Activated T-helper 2 cell treated with anti-CD3 and anti-CD28 coated beads, Interferon-gamma antibody, Interleukin-2, Interleukin-4, amounts not matched to agents 10 μg/mL and 5 μg/mL and 100 μg/mL, durations not matched to agents 14 hours and 24 hours and 36 hours (primary cell): Measurements from ENCODE around the gene ICOS. TPM values are rescaled to one million over a fixed set of nuclear protein-coding genes. Genes with fewer than 3 reads are reported as not detected.

Source experiments
- DNase-seq: peaks from one replicate; pipeline ENCODE4 v3.0.0; 2021; ENCODE audit warnings: low spot score
- H3K27ac Mint-ChIP-seq: one replicate; pipeline ENCODE4 v1.8.0; 2021; ENCODE audit warnings: mixed read lengths
- H3K27me3 Mint-ChIP-seq: one replicate; pipeline ENCODE4 v1.8.0; 2021; ENCODE audit warnings: low read depth, mixed read lengths
- H3K36me3 Mint-ChIP-seq: one replicate; pipeline ENCODE4 v1.8.0; 2021; ENCODE audit warnings: low read depth, mixed read lengths
- H3K4me1 Mint-ChIP-seq: one replicate; pipeline ENCODE4 v1.8.0; 2021; ENCODE audit warnings: low read depth, mixed read lengths
- H3K4me3 Mint-ChIP-seq: one replicate; pipeline ENCODE4 v1.8.0; 2021; ENCODE audit warnings: low read depth, mild to moderate bottlenecking, moderate library complexity, mixed read lengths
- H3K9me3 Mint-ChIP-seq: one replicate; pipeline ENCODE4 v1.8.0; 2021; ENCODE audit warnings: mixed read lengths
- intact Hi-C: fragments of 100-400 bp; cut with micrococcal nuclease; formaldehyde crosslinking; loops from one replicate; pipeline ENCODE4 v1.15.1; 2023
- total RNA-seq: library from RNA; stranded (reverse); gene quantifications from 2 replicates; pipeline ENCODE4 v1.2.3, GENCODE V29; 2022

Gene ICOS
- total RNA-seq, 1 donor from 2014 or later, result 76.2 TPM

GRCh38 chr2:203904022-203904421, 32.5 kb upstream of the ICOS start:
- intact Hi-C loops, result no loop called here
- H3K9me3 Mint-ChIP-seq, result peaks cover 40% of the 10 kb centered on the region
- H3K4me1 Mint-ChIP-seq, result peaks cover 16% of the 10 kb centered on the region
- peaks cover 34% of the 10 kb centered on the region for H3K36me3 Mint-ChIP-seq
- no peak overlapping the region for H3K27ac Mint-ChIP-seq
- DNase-seq, result no peak
- H3K4me3 Mint-ChIP-seq, result no peak overlapping the region
- no peaks in the 10 kb centered on the region for H3K27me3 Mint-ChIP-seq

GRCh38 chr2:203905656-203906055, 30.9 kb upstream of the ICOS start:
- H3K9me3 Mint-ChIP-seq, result peaks cover 37% of the 10 kb centered on the region
- H3K27ac Mint-ChIP-seq, result no peak overlapping the region
- peaks cover 21% of the 10 kb centered on the region for H3K4me1 Mint-ChIP-seq
- DNase-seq, result no peak
- intact Hi-C loops, result loop anchor here (5.0 kb wide), 1 partner anchor 423 kb away; no protein-coding TSS in a partner anchor
- H3K4me3 Mint-ChIP-seq, result no peak overlapping the region
- H3K36me3 Mint-ChIP-seq, result peaks cover 25% of the 10 kb centered on the region
- no peaks in the 10 kb centered on the region for H3K27me3 Mint-ChIP-seq

- Mint-ChIP-seq H3K9me3 (peaks cover 14% of the 10 kb centered on the region), H3K4me3 (no peak overlapping the region), H3K27ac (no peak overlapping the region), H3K27me3 (peaks cover 2% of the 10 kb centered on the region), H3K36me3 (peaks cover 9% of the 10 kb centered on the region), H3K4me1 (peaks cover 21% of the 10 kb centered on the region)
- no peak for DNase-seq
- intact Hi-C loops, result loop anchor here (5.0 kb wide), 1 partner anchor 426 kb away; no protein-coding TSS in a partner anchor
Measured at GRCh38 chr2:203908066-203908796, 28.3 kb upstream of the ICOS start.

- H3K4me3 Mint-ChIP-seq, result no peak overlapping the region
- peaks cover 21% of the 10 kb centered on the region for H3K4me1 Mint-ChIP-seq
- DNase-seq, result no peak
- H3K36me3 Mint-ChIP-seq, result peaks cover 6% of the 10 kb centered on the region
- intact Hi-C loops, result loop anchor here (1.0 to 5.0 kb wide), 6 partner anchors 10 to 426 kb away; no protein-coding TSS in a partner anchor
- no peak overlapping the region for H3K27ac Mint-ChIP-seq
- peaks cover 2% of the 10 kb centered on the region for H3K27me3 Mint-ChIP-seq
- peaks cover 11% of the 10 kb centered on the region for H3K9me3 Mint-ChIP-seq
Measured at GRCh38 chr2:203908797-203909185, 27.8 kb upstream of the ICOS start.

- Mint-ChIP-seq H3K4me1 (peaks cover 21% of the 10 kb centered on the region), H3K36me3 (peaks cover 5% of the 10 kb centered on the region), H3K27ac (peak overlapping the region; percentile 35), H3K4me3 (no peak overlapping the region), H3K27me3 (peaks cover 2% of the 10 kb centered on the region), H3K9me3 (peaks cover 9% of the 10 kb centered on the region)
- intact Hi-C loops, result loop anchor here (1.0 to 5.0 kb wide), 6 partner anchors 11 to 427 kb away; no protein-coding TSS in a partner anchor
- no peak for DNase-seq
Measured at GRCh38 chr2:203909261-203909967, 27.1 kb upstream of the ICOS start.

- Mint-ChIP-seq H3K9me3 (peaks cover 5% of the 10 kb centered on the region), H3K4me1 (peaks cover 26% of the 10 kb centered on the region), H3K27ac (peak overlapping the region; percentile 37), H3K27me3 (peaks cover 2% of the 10 kb centered on the region), H3K4me3 (no peak overlapping the region), H3K36me3 (peaks cover under 1% of the 10 kb centered on the region)
- DNase-seq, result no peak
- intact Hi-C loops, result loop anchor here (1.0 to 5.0 kb wide), 9 partner anchors 12 to 428 kb away; no protein-coding TSS in a partner anchor
Measured at GRCh38 chr2:203909974-203910373, 26.6 kb upstream of the ICOS start.

- Mint-ChIP-seq H3K4me1 (peaks cover 40% of the 10 kb centered on the region), H3K9me3 (no peaks in the 10 kb centered on the region), H3K27me3 (peaks cover 2% of the 10 kb centered on the region), H3K27ac (no peak overlapping the region), H3K36me3 (no peaks in the 10 kb centered on the region), H3K4me3 (no peak overlapping the region)
- DNase-seq, result no peak
- intact Hi-C loops, result no loop called here
Measured at GRCh38 chr2:203913947-203914346, 22.6 kb upstream of the ICOS start.

- no peaks in the 10 kb centered on the region for H3K36me3 Mint-ChIP-seq
- peaks cover 2% of the 10 kb centered on the region for H3K27me3 Mint-ChIP-seq
- no peak overlapping the region for H3K27ac Mint-ChIP-seq
- intact Hi-C loops, result no loop called here
- H3K4me1 Mint-ChIP-seq, result peaks cover 33% of the 10 kb centered on the region
- no peak overlapping the region for H3K4me3 Mint-ChIP-seq
- no peaks in the 10 kb centered on the region for H3K9me3 Mint-ChIP-seq
- no peak for DNase-seq
Measured at GRCh38 chr2:203914546-203915182, 21.9 kb upstream of the ICOS start.

GRCh38 chr2:203915256-203915655, 21.3 kb upstream of the ICOS start:
- DNase-seq, result no peak
- Mint-ChIP-seq H3K4me3 (no peak overlapping the region), H3K9me3 (no peaks in the 10 kb centered on the region), H3K4me1 (peaks cover 29% of the 10 kb centered on the region), H3K27me3 (peaks cover 2% of the 10 kb centered on the region), H3K27ac (no peak overlapping the region), H3K36me3 (no peaks in the 10 kb centered on the region)
- intact Hi-C loops, result no loop called here

GRCh38 chr2:203916756-203917155, 19.8 kb upstream of the ICOS start:
- intact Hi-C loops, result no loop called here
- no peak overlapping the region for H3K4me3 Mint-ChIP-seq
- peaks cover 2% of the 10 kb centered on the region for H3K27me3 Mint-ChIP-seq
- no peak overlapping the region for H3K27ac Mint-ChIP-seq
- no peaks in the 10 kb centered on the region for H3K9me3 Mint-ChIP-seq
- H3K36me3 Mint-ChIP-seq, result no peaks in the 10 kb centered on the region
- peaks cover 27% of the 10 kb centered on the region for H3K4me1 Mint-ChIP-seq
- DNase-seq, result no peak

GRCh38 chr2:203918264-203918663, 18.3 kb upstream of the ICOS start:
- Mint-ChIP-seq H3K4me3 (no peak overlapping the region), H3K27me3 (peaks cover under 1% of the 10 kb centered on the region), H3K36me3 (no peaks in the 10 kb centered on the region), H3K4me1 (peaks cover 27% of the 10 kb centered on the region), H3K9me3 (no peaks in the 10 kb centered on the region), H3K27ac (no peak overlapping the region)
- DNase-seq, result no peak
- intact Hi-C loops, result no loop called here

GRCh38 chr2:203918839-203919238, 17.7 kb upstream of the ICOS start:
- H3K27ac Mint-ChIP-seq, result no peak overlapping the region
- intact Hi-C loops, result no loop called here
- no peaks in the 10 kb centered on the region for H3K36me3 Mint-ChIP-seq
- no peak for DNase-seq
- peaks cover 2% of the 10 kb centered on the region for H3K27me3 Mint-ChIP-seq
- no peaks in the 10 kb centered on the region for H3K9me3 Mint-ChIP-seq
- H3K4me3 Mint-ChIP-seq, result no peak overlapping the region
- H3K4me1 Mint-ChIP-seq, result peaks cover 27% of the 10 kb centered on the region
